Neuron (in vitro differentiated cells): ENCODE results near the gene CEACAM16.
"Not testable (repeated sequence)": the region's sequence is repeated elsewhere in the genome, so short reads cannot be mapped to it uniquely, and the experiment has no call there.

Experiments
- H2AFZ ChIP-seq: one replicate; pipeline ENCODE4 v1.6.1; 2013; ENCODE audit warnings: low read depth, mild to moderate bottlenecking, inconsistent platforms, low read length, moderate library complexity
- H3K27me3 ChIP-seq: one replicate; pipeline ENCODE4 v1.6.1; 2013; ENCODE audit warnings: low read length; ENCODE audit not compliant: insufficient read depth
- H3K36me3 ChIP-seq: one replicate; pipeline ENCODE4 v1.6.1; 2013; ENCODE audit warnings: low read length; ENCODE audit not compliant: insufficient read depth
- H3K4me1 ChIP-seq: one replicate; pipeline ENCODE4 v1.6.1; 2013; ENCODE audit warnings: low read length; ENCODE audit not compliant: insufficient read depth
- H3K4me3 ChIP-seq: 2 replicates; pipeline ENCODE4 v1.5.1; 2013; ENCODE audit warnings: mild to moderate bottlenecking, low read length, moderate library complexity
- H3K9me3 ChIP-seq: one replicate; pipeline ENCODE4 v1.6.1; 2013; ENCODE audit warnings: low read length

The CEACAM16 gene

DNA sequence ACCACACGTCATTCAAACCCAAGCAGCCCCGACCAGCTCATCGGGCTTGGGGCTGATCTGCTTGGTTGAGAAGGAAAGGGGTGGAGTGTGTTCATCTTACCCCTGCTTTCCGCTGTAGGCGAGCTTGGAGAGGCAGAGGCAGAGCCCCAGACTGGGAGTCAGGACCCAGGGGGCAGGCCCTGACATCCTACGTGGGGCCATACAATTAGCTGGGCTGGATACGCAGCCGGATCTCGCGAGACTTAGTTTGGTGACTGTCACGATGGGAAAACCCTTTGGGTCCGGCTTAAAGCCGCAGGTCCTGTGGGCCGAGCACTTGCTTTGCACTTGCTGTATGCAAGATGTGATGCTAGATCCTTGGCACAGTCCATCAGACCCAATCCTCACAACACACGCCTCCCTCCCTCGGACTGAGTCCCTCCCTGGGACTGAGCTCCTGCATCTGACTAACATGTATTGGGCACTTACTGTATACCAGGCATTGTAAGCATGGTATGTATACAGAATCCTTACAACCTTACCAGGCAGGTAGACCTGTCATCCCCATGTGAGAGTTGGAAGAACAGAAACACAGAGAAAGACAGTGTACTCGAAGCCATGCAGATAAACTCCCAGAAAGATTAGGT is 3.7 kb downstream of the CEACAM16 start:
- no peak overlapping the region for H2AFZ ChIP-seq
- H3K4me3 ChIP-seq: no peak overlapping the region
- no peaks in the 10 kb centered on the region for H3K9me3 ChIP-seq
- peaks cover 5% of the 10 kb centered on the region for H3K27me3 ChIP-seq
- no peaks in the 10 kb centered on the region for H3K4me1 ChIP-seq
- H3K36me3 ChIP-seq: no peaks in the 10 kb centered on the region

- Histone ChIP-seq H3K27me3 (no peaks in the 10 kb centered on the region), H2AFZ (no peak overlapping the region), H3K4me3 (no peak overlapping the region), H3K4me1 (no peaks in the 10 kb centered on the region), H3K36me3 (no peaks in the 10 kb centered on the region), H3K9me3 (no peaks in the 10 kb centered on the region)
These were observed 4.6 kb downstream of the CEACAM16 start for GRCh38 chr19:44703336-44704078.

- no peaks in the 10 kb centered on the region for H3K36me3 ChIP-seq
These were observed 6.0 kb downstream of the CEACAM16 start for GRCh38 chr19:44704982-44705381.

GRCh38 chr19:44705502-44706010 is 6.6 kb downstream of the CEACAM16 start:
- Histone ChIP-seq H3K27me3 (no peaks in the 10 kb centered on the region), H3K9me3 (no peaks in the 10 kb centered on the region), H3K4me1 (no peaks in the 10 kb centered on the region), H3K4me3 (no peak overlapping the region), H2AFZ (no peak overlapping the region), H3K36me3 (no peaks in the 10 kb centered on the region)

More at GRCh38 chr19:44704982-44705381, 6.0 kb downstream of the CEACAM16 start:
- Histone ChIP-seq H3K9me3 (no peaks in the 10 kb centered on the region), H3K4me3 (no peak overlapping the region), H2AFZ (no peak overlapping the region), H3K4me1 (no peaks in the 10 kb centered on the region), H3K27me3 (no peaks in the 10 kb centered on the region)

DNA sequence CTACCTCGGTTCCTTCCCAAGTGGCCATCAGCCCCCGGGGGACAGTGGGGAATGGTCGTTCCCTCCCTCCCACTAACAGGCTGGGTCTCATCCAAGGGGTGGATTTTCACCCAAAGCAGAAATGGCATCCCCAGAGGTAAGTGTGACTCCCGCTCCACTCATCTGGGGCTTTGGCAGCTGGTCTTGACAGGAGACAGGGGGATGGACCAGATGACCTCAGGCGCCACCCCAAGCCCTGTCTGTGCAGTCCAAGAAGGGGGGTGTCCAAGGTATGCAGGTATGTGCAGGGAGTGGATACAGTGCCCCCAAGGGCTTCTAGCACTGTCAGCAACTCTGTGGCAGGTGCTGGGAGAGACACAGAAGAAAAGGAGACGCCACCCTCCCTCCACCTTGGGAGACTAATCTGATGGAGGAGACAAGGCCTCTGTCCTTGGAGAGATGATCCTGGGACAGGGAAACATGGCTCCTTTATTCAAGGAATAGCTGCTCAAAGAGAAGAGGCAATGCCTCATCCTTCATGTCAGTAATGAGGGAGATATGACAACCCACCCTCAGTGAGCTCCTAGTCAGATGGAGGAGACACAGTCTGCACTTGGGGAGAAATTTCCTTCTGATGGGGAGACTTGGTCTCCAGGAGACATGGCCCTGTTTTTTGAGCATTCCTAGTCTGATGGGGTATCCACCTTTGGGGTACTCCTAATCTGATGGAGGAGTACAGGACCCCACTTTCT is 7.7 kb downstream of the CEACAM16 start:
- no peak overlapping the region for H2AFZ ChIP-seq
- no peaks in the 10 kb centered on the region for H3K27me3 ChIP-seq
- H3K4me1 ChIP-seq: no peaks in the 10 kb centered on the region
- H3K36me3 ChIP-seq: no peaks in the 10 kb centered on the region
- H3K9me3 ChIP-seq: no peaks in the 10 kb centered on the region
- H3K4me3 ChIP-seq: no peak overlapping the region

DNA sequence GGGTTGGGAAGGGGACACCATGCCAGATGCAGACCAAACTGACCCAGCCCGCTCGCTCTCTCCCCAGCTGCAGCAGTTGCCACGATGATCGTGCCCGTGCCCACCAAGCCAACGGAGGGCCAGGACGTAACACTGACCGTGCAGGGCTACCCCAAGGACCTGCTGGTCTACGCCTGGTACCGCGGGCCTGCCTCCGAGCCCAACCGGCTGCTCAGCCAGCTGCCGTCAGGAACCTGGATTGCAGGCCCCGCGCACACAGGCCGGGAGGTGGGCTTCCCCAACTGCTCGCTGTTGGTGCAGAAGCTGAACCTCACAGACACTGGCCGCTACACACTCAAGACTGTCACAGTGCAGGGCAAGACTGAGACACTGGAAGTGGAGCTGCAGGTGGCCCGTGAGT is 8.8 kb downstream of the CEACAM16 start:
- no peaks in the 10 kb centered on the region for H3K27me3 ChIP-seq
- H2AFZ ChIP-seq: no peak overlapping the region
- H3K4me1 ChIP-seq: no peaks in the 10 kb centered on the region
- no peak overlapping the region for H3K4me3 ChIP-seq
- no peaks in the 10 kb centered on the region for H3K36me3 ChIP-seq
- no peaks in the 10 kb centered on the region for H3K9me3 ChIP-seq

GRCh38 chr19:44708940-44709339 is 10.0 kb downstream of the CEACAM16 start:
- Histone ChIP-seq H3K36me3 (no peaks in the 10 kb centered on the region), H3K4me3 (no peak overlapping the region), H3K4me1 (no peaks in the 10 kb centered on the region), H2AFZ (no peak overlapping the region), H3K9me3 (no peaks in the 10 kb centered on the region), H3K27me3 (no peaks in the 10 kb centered on the region)

- not testable (repeated sequence) for H3K4me3 ChIP-seq, H3K36me3 ChIP-seq, H3K4me1 ChIP-seq, H3K9me3 ChIP-seq, H3K27me3 ChIP-seq, H2AFZ ChIP-seq
These were observed 10.7 kb downstream of the CEACAM16 start for GRCh38 chr19:44709434-44710266.

DNA sequence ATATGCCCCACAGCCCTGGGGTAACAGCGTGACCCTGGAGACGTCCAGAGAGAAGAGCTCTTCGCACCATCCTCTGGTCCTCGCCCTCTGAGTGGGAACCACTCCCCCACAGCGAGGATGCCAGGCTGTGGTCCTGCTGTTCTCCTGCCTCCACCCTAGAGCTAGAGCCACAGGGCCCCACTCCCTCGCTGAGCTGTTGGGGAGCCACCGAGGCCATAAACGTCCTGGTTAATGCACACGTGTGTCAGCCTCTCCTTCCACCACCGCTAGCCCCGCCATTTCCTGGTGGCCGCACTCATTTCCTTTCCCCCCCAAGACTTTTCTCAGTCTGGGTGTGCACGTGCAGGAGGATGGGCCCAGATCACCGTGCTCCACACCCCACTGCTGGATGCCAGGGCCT is 11.5 kb downstream of the CEACAM16 start:
- Histone ChIP-seq H3K27me3 (no peaks in the 10 kb centered on the region), H2AFZ (no peak overlapping the region), H3K9me3 (no peaks in the 10 kb centered on the region), H3K36me3 (no peaks in the 10 kb centered on the region), H3K4me3 (no peak overlapping the region), H3K4me1 (no peaks in the 10 kb centered on the region)

- Histone ChIP-seq H3K4me1 (no peaks in the 10 kb centered on the region), H2AFZ (no peak overlapping the region), H3K9me3 (no peaks in the 10 kb centered on the region), H3K4me3 (no peak overlapping the region), H3K27me3 (no peaks in the 10 kb centered on the region), H3K36me3 (no peaks in the 10 kb centered on the region)
These were observed 14.0 kb downstream of the CEACAM16 start for GRCh38 chr19:44712864-44713515.

- peaks cover 12% of the 10 kb centered on the region for H3K4me1 ChIP-seq
- no peaks in the 10 kb centered on the region for H3K36me3 ChIP-seq
- H3K4me3 ChIP-seq: no peak overlapping the region
- H3K27me3 ChIP-seq: no peaks in the 10 kb centered on the region
- H3K9me3 ChIP-seq: no peaks in the 10 kb centered on the region
- no peak overlapping the region for H2AFZ ChIP-seq
These were observed 15.7 kb downstream of the CEACAM16 start for GRCh38 chr19:44714597-44715169.

DNA sequence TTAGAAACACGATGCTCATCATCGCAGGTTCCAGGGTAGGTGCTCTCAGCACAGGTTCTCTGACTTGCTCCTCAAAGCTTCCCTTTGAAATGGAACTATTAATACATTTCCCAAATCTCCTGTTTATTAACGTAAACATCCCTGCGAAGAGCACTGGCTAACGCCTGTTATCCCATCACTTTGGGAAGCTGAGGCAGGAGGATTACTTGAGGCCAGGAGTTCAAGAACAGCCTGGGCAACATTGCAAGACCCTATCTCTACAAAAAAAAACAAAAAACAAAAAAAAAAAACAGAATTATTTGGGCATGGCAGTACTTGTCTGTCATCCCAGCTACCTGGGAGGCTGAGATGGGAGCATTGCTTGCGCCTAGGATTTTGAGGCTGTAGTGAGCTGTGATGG is 18.7 kb downstream of the CEACAM16 start:
- Histone ChIP-seq H3K27me3 (no peaks in the 10 kb centered on the region), H3K36me3 (no peaks in the 10 kb centered on the region), H2AFZ (no peak overlapping the region), H3K9me3 (no peaks in the 10 kb centered on the region), H3K4me1 (peaks cover 12% of the 10 kb centered on the region), H3K4me3 (no peak overlapping the region)
